Measurements from ENCODE around the gene SYNE2.
"Not testable (repeated sequence)": the region's sequence is repeated elsewhere in the genome, so short reads cannot be mapped to it uniquely, and the experiment has no call there.

The SYNE2 gene

GRCh38 chr14:63860146-63860545, 7.3 kb downstream of the SYNE2 start:
- in situ Hi-C loops (cut with HindIII; ENCODE audit: low pct_unique_long_range_greater_than_20kb, low sequenced_read_pairs) = no loop called here
- DNase-seq (ENCODE audit: low read depth in 1 of 2, low spot score in 1 of 2) = peak in 1 of 2 experiments; percentile 54
- no peak for TF ChIP-seq JUND (IDR thresholded peaks at IDR 0.05; ENCODE audit: low read depth)

- no peak for DNase-seq (ENCODE audit: low read depth in 1 of 2, low spot score in 1 of 2)
- in situ Hi-C loops (cut with HindIII; ENCODE audit: low pct_unique_long_range_greater_than_20kb, low sequenced_read_pairs) = no loop called here
- no peak for TF ChIP-seq JUND (IDR thresholded peaks at IDR 0.05; ENCODE audit: low read depth)
Measured at GRCh38 chr14:63862163-63862562, 9.4 kb downstream of the SYNE2 start.

GRCh38 chr14:63863004-63863403, 10.2 kb downstream of the SYNE2 start:
- no peak for TF ChIP-seq JUND (IDR thresholded peaks at IDR 0.05; ENCODE audit: low read depth)
- in situ Hi-C loops (cut with HindIII; ENCODE audit: low pct_unique_long_range_greater_than_20kb, low sequenced_read_pairs) = no loop called here
- no peak for DNase-seq (ENCODE audit: low read depth in 1 of 2, low spot score in 1 of 2)

- DNase-seq (ENCODE audit: low read depth in 1 of 2, low spot score in 1 of 2); in situ Hi-C loops (cut with HindIII; ENCODE audit: low pct_unique_long_range_greater_than_20kb, low sequenced_read_pairs): not testable (repeated sequence)
Measured at GRCh38 chr14:63864775-63865174, 12.0 kb downstream of the SYNE2 start.

- DNase-seq (ENCODE audit: low read depth in 1 of 2, low spot score in 1 of 2) = no peak
- in situ Hi-C loops (cut with HindIII; ENCODE audit: low pct_unique_long_range_greater_than_20kb, low sequenced_read_pairs) = no loop called here
- no peak for TF ChIP-seq JUND (IDR thresholded peaks at IDR 0.05; ENCODE audit: low read depth)
Measured at GRCh38 chr14:63867933-63868921, 15.4 kb downstream of the SYNE2 start.

- in situ Hi-C loops (cut with HindIII; ENCODE audit: low pct_unique_long_range_greater_than_20kb, low sequenced_read_pairs) = not testable (repeated sequence)
- peak in 1 of 2 experiments; percentile 36 for DNase-seq (ENCODE audit: low read depth in 1 of 2, low spot score in 1 of 2)
Measured at GRCh38 chr14:63869940-63870752, 17.3 kb downstream of the SYNE2 start.

- DNase-seq (ENCODE audit: low read depth in 1 of 2, low spot score in 1 of 2); in situ Hi-C loops (cut with HindIII; ENCODE audit: low pct_unique_long_range_greater_than_20kb, low sequenced_read_pairs): not testable (repeated sequence)
Measured at GRCh38 chr14:63870753-63871037, 17.9 kb downstream of the SYNE2 start.

GRCh38 chr14:63874223-63874622, 21.4 kb downstream of the SYNE2 start:
- no peak for DNase-seq (ENCODE audit: low read depth in 1 of 2, low spot score in 1 of 2)
- in situ Hi-C loops (cut with HindIII; ENCODE audit: low pct_unique_long_range_greater_than_20kb, low sequenced_read_pairs) = no loop called here
- no peak for TF ChIP-seq JUND (IDR thresholded peaks at IDR 0.05; ENCODE audit: low read depth)

- in situ Hi-C loops (cut with HindIII; ENCODE audit: low pct_unique_long_range_greater_than_20kb, low sequenced_read_pairs) = no loop called here
- TF ChIP-seq JUND (IDR thresholded peaks at IDR 0.05; ENCODE audit: low read depth) = no peak
- no peak for DNase-seq (ENCODE audit: low read depth in 1 of 2, low spot score in 1 of 2)
Measured at GRCh38 chr14:63875311-63875710, 22.5 kb downstream of the SYNE2 start.

GRCh38 chr14:63877550-63877939, 24.7 kb downstream of the SYNE2 start:
- DNase-seq (ENCODE audit: low read depth in 1 of 2, low spot score in 1 of 2) = no peak
- in situ Hi-C loops (cut with HindIII; ENCODE audit: low pct_unique_long_range_greater_than_20kb, low sequenced_read_pairs) = no loop called here
- no peak for TF ChIP-seq JUND (IDR thresholded peaks at IDR 0.05; ENCODE audit: low read depth)

GRCh38 chr14:63878052-63878451, 25.2 kb downstream of the SYNE2 start:
- in situ Hi-C loops (cut with HindIII; ENCODE audit: low pct_unique_long_range_greater_than_20kb, low sequenced_read_pairs) = no loop called here
- no peak for DNase-seq (ENCODE audit: low read depth in 1 of 2, low spot score in 1 of 2)
- TF ChIP-seq JUND (IDR thresholded peaks at IDR 0.05; ENCODE audit: low read depth) = no peak

- DNase-seq (ENCODE audit: low read depth in 1 of 2, low spot score in 1 of 2) = no peak
- no peak for TF ChIP-seq JUND (IDR thresholded peaks at IDR 0.05; ENCODE audit: low read depth)
- in situ Hi-C loops (cut with HindIII; ENCODE audit: low pct_unique_long_range_greater_than_20kb, low sequenced_read_pairs) = no loop called here
Measured at GRCh38 chr14:63878792-63879191, 26.0 kb downstream of the SYNE2 start.

GRCh38 chr14:63881926-63882325, 29.1 kb downstream of the SYNE2 start:
- in situ Hi-C loops (cut with HindIII; ENCODE audit: low pct_unique_long_range_greater_than_20kb, low sequenced_read_pairs) = no loop called here
- TF ChIP-seq JUND (IDR thresholded peaks at IDR 0.05; ENCODE audit: low read depth) = no peak
- no peak for DNase-seq (ENCODE audit: low read depth in 1 of 2, low spot score in 1 of 2)
